Cerebellar nuclear complex (tissue), 1 donor: ENCODE measurements around the gene MRPL20.
"Not testable (repeated sequence)": the region's sequence is repeated elsewhere in the genome, so short reads cannot be mapped to it uniquely, and the experiment has no call there.

Source experiments
- DNase-seq, 2 experiments: peaks; one replicate each; lab custom pipeline; 2025; lab: John Stamatoyannopoulos, UW

Gene MRPL20

GRCh38 chr1:1437033-1437903, 30.2 kb upstream of the MRPL20 start:
- DNase-seq = no peak

- DNase-seq = no peak
These were observed 29.5 kb upstream of the MRPL20 start for GRCh38 chr1:1436630-1437032.

DNA sequence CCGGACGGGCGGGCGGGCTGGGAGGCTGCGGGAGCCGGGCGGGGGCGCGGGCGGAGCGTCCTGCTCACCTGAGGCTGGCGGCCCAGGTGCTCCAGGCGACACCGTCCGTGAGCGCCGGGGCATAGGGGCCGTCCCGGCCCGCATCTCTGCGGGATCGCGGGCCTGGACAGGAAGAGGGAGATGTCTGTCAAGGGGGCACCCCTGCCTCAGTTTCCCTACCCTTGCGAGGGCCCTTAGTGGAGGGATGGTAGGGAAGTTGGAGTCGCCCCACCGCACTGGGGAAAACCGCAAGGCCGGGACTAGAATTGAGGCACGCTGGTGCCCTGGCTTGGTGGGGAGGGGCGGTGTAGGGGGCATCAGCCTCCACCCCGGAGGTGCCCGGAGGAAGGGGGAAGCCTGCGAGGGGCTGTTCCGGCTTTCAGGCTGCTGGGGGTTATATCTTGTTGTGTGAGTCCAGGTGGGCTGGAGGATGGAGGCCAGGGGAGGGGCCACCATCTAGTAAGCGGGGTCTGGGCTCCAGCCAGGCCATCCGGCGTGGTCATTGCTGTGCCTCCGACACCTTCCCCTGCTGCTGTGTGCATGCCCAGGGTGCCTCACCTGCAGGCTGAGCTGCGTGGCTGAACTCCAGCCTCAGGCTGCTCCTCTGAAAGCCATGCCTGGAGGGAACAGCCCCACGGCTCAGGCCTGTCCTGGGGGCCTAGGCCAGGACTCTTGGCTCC, 29.0 kb upstream of the MRPL20 start:
- no peak for DNase-seq

DNA sequence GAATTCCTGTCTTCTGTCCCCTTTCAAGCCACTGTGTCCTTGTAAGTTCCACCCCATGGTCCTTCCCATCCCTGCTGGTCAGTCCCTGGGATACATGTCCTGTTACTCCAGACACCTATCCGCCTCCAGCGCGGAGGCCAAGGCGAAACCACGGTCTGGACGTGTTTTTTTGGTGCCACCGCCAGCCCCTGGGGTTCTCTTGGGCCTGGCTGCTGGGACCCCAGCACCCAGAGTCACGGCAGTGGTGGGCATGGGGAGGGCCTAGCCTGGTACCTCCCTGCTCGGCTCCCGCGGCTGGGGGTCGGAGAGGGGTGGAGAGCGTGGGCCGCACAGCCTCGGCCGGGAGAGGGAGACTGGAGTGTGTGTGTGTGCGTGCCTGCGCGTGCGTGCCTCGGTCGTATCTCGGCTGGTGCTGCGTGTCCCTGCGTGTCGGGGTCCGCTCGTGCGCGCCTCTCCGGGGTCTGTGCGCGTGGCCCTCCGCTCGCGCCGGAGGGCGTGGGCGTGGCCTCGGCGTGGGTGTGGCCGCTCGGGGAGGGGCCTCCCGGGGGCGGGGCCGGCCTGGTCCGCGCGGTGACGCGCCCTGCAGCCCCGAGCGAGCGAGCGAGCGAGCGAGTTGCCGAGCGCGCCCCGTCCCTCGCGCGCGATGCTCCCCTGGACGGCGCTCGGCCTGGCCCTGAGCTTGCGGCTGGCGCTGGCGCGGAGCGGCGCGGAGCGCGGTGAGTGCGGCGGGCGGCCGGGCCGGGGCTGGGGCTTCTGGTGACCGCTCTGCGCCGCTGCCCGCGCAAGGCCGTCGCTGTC, 28.2 kb upstream of the MRPL20 start, which contains the start of gene VWA1:
VWA1 (plus strand) TSS at position 585 of the 798 bp plus-strand sequence; CDS start at position 644, 59 bp downstream.
- no peak for DNase-seq

- no peak for DNase-seq
These were observed 27.7 kb upstream of the MRPL20 start for GRCh38 chr1:1434824-1435105.

GRCh38 chr1:1434131-1434823, 27.2 kb upstream of the MRPL20 start:
- DNase-seq = no peak

DNA sequence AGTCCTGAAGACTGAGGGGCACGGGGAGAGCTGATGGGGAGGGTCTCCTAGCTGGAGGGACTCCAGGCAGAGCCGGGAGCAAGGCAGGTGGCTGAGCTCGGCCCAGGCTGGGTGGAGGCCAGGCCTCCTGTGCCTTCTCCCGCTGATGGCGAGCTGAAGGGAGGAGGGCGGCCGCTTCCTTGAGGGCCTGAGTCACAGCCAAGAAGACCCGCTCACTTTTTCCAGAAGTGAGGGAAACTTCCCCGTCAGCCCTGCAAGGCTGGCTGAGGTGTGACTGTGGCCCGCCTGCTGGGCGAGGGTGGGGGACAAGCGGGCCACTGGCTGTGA, 26.7 kb upstream of the MRPL20 start:
- no peak for DNase-seq

DNA sequence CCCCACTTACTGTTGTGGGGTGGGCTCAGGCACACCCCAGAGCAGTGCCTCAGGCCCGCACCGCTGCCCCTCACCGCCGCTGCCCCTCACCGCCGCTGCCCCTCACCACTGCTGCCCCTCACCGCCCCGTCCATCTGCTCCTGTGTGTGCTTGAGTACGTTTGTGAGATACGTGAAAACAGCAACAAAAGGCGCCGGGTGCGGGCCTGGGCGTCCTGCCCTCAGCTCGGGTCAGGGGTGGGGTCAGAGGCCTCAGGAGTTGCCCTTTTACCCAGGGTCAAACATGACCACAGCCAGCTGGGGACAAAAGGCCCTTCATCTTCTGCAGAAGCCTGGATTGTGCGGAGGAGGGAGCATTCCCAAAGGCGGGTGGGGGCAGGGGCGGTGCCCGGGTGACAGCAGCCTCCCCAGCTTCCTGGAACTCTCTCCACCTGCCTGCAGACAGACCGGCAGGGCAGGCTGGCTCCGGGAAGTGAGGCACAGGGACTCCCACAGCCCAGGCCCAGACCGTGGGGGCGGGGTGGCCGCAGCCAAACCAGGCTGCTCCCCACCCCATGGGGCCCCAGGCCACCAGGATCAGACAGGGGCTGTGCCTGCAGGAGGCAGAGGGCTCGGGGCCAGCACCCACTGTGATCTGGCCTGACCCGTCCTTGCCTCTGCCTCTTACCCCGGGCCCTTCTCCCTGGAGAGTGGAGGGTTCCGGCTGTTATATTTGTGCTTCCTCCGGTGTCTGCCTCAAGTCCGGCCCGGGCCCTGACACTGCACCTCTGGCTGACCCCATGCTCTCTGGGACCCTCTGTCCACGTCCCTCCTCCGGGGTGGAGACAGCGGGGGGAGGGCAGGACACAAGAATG, 26.1 kb upstream of the MRPL20 start:
- DNase-seq = no peak

DNA sequence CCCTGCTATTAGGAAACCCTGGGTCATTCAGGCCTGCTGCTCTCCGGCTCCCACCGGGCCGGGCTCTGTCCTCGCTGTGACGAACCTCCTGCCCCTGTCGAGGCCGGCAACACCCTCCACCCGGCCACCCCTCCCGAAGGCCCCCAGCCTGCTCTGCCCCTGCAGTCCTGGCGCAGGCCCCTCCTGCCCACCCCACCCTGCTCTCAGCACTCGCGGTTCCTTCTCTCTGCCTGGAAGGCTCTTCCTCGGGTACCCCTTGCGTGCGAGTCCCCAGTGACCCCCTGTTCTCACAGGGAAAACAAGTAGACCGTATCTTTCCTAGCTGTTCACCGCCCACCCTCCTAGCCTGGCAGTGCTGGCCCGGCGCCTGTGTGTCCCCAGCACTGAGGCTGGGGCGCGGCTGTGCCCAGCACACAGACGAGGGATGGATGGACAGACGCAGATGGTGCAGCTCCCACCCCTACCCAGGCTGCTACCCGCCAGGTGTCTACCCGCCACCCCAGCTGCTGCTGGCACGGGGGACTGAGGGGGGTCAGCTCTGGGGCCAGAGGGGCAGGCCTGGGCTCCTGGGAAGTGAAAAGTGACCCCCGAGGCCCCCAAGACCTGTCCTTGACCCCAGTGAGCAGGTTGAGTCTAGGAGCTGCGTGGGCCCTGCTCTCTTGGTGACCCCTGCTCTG, 25.3 kb upstream of the MRPL20 start:
- DNase-seq = no peak

DNA sequence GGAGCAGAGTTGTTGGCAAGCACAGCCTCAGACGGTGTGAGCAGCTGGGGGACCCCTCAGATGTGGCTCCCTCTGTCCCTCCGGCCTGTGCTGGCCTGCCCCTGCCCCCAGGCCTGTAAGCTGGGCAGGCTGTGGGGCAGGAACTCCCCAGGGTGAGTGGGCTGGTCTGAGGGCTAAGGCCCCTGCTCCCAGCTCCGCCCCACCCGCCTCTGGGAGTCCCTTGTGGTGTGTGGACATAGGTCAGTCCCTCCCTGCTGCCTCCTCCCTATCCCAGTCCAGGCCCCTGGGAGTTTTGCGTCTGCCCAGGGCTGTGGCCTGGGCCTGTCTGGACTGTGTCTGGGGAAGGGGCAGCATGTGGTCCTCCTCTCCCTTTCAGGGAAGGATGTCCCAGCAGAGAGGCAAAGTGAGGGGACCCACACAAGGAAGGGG, 24.8 kb upstream of the MRPL20 start:
- DNase-seq = no peak

- no peak for DNase-seq
These were observed 24.1 kb upstream of the MRPL20 start for GRCh38 chr1:1430992-1431844.

GRCh38 chr1:1430114-1430982, 23.3 kb upstream of the MRPL20 start:
- DNase-seq = no peak

DNA sequence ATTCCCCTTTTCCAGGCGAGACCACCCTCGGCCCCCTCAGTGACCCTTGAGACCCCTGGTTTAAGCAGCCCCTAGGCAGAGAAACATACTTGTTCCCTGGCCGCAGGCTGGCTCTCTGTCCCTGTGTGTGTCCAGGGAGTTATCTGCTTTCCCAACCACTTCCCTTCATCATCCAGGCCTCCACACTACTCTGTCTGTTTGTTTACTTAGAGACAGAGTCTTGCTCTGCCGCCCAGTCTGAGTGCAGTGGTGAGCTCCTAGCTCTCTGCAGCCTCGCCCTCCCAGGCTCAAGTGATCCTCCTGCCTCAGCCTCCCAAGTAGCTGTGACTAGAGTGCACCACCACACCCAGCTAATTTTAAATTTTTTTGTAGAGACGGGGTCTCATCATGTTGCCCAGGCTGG, 22.6 kb upstream of the MRPL20 start:
- DNase-seq = no peak

DNA sequence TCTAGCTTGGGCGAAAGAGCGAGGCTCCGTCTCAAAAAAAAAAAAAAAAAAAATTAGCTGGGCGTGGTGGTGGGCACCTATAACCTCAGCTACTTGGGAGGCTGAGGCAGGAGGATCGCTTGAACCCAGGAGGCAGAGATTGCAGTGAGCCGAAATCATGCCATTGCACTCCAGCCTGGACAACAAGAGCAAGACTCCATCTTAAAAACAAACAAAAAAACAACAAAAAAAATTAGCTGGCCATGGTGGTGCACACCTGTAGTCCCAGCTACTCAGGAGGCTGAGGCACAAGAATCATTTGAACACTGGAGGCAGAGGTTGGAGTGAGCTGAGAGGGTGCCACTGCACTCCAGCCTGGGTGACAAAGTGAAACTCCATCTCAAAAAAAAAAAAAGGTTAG, 21.9 kb upstream of the MRPL20 start:
- not testable (repeated sequence) for DNase-seq

- no peak for DNase-seq
These were observed 21.1 kb upstream of the MRPL20 start for GRCh38 chr1:1428174-1428573.

DNA sequence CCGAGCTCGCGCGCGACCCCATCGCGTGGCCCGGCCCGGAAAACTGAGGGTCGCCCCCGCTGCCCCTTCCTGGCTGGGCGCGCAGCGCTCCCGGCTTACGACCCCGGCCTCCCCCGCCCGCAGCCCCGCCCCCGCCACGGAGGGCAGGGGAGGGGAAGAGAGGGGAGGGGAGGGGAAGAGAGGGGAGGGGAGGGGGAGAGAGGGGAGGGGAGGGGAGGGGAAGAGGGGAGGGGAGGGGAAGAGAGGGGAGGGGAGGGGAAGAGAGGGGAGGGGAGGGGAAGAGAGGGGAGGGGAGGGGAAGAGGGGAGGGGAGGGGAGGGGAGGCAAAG, 20.7 kb upstream of the MRPL20 start:
- DNase-seq = no peak

DNA sequence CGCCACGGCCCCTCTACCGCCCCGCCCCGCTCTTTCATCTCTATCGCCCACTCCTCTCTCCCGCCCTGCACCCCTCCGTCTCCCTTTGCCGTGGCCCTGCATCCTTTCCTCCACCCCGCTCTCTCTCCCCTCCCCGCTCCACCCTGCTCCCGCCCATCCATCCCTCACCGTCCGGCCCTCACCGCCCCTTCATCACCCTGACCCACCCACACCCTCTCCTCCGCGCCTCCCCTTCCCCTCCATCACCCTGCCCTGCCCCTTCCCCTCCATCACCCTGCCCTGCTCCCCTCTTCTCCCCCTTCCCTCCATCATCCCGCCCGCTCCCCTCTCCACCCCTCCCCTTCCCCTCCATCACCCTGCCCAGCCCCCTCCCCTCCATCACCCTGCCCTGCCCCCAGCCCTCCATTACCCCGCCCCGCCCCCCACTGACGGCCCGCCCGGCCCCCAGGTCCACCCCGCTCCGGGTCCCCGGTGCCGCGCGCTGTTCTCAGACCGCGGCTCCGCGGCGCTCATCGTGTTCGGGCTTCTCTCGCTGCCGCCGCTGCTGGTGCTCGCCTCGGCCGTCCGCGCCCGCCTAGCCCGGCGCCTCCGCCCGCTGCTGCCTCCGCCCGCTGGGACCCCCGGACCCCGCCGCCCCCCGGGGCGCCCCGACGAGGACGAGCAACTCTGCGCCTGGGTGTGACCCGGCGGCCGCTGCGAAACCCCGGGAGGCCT, 20.2 kb upstream of the MRPL20 start:
- no peak for DNase-seq

DNA sequence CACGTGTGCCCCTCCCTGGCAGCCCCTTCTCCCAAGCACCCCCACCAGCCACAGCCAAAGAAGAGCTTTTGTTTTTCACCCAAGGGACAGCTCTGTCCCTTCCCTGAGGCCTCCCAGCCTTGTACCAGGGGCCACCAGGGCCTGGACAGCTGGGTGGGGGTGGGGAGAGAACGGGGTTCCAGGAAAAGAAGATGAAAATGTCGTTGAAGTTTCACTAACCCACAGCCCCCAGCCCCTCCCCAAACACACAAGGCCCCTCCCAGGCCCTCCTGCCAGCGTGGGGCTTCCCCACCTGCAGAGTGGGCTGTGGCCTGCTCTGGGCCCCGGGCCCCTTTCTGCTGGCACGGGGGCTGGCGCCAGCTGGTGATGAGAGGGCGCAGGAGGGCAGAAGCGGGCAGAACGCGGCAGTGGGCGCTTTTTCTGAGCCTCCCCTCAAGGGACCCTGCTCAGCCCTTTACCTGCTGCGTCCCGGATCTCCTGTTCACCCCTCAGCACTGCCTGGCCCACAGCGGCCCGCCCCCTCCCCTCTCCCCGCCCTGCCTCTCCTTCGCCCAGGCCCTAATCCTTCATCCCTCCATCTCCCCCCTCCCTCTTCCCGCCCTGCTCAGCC, 19.5 kb upstream of the MRPL20 start:
- DNase-seq = no peak
